AG04449 (cell line): ENCODE results near the gene ALDH8A1.

Experiments used
- CTCF ChIA-PET: fragments of 350-600 bp; formaldehyde crosslinking; extraction: SDS; loops from one replicate; lab custom pipeline; 2021; ENCODE audit warnings: antibody characterized with exemption; lab: Yijun Ruan, JAX
- POLR2A ChIA-PET: fragments of 400-600, 350-600 bp; formaldehyde crosslinking; extraction: SDS; loops from one replicate; lab custom pipeline; 2020; ENCODE audit warnings: antibody characterized with exemption, inconsistent platforms; lab: Yijun Ruan, JAX
- DNase-seq: peaks from one replicate; pipeline ENCODE4 v3.0.0-alpha.2; 2010; ENCODE audit warnings: low read depth, low spot score
- H3K4me3 ChIP-seq: 2 replicates; pipeline ENCODE4 v1.5.1; 2011; ENCODE audit warnings: low read depth, mild to moderate bottlenecking, control low read depth, low read length
- CTCF ChIP-seq: IDR thresholded peaks from one replicate; pipeline ENCODE4 v1.5.1; 2011; ENCODE audit warnings: mild to moderate bottlenecking, moderate library complexity, low read length, control low read depth, inconsistent platforms; ENCODE audit not compliant: insufficient read depth; ENCODE audit errors: missing control alignments

The ALDH8A1 gene

GRCh38 chr6:134992155-134992554 is 42.3 kb upstream of the ALDH8A1 start:
- no peak overlapping the region for H3K4me3 ChIP-seq
- ChIA-PET CTCF (interaction anchor here (1.0 to 1.5 kb wide), 2 partner anchors 10 to 11 kb away, joined by 4 to 9 read pairs; no protein-coding TSS in a partner anchor), POLR2A (no interaction called here)
- DNase-seq, result no peak
- TF ChIP-seq CTCF, result no peak

GRCh38 chr6:134990262-134990661 is 40.4 kb upstream of the ALDH8A1 start:
- H3K4me3 ChIP-seq, result no peak overlapping the region
- CTCF ChIA-PET, result interaction anchor here (3.0 kb wide), 1 partner anchor 12 kb away, joined by 13 read pairs; no protein-coding TSS in a partner anchor
- no peak for DNase-seq
- POLR2A ChIA-PET, result interaction anchor here (0.5 kb wide), 1 partner anchor 16 kb away, joined by 4 read pairs; no protein-coding TSS in a partner anchor
- TF ChIP-seq CTCF, result no peak

- DNase-seq, result no peak
- H3K4me3 ChIP-seq, result no peak overlapping the region
- CTCF ChIA-PET, result interaction anchor here (0.6 kb wide), 1 partner anchor 17 kb away, joined by 3 read pairs; no protein-coding TSS in a partner anchor
- TF ChIP-seq CTCF, result no peak
- POLR2A ChIA-PET, result no interaction called here
Observed at GRCh38 chr6:134984821-134985220, 34.9 kb upstream of the ALDH8A1 start.

- H3K4me3 ChIP-seq, result no peak overlapping the region
- POLR2A ChIA-PET, result no interaction called here
- DNase-seq, result no peak
- CTCF ChIA-PET, result no interaction called here
- no peak for TF ChIP-seq CTCF
Observed at GRCh38 chr6:134983823-134984222, 33.9 kb upstream of the ALDH8A1 start.

GRCh38 chr6:134982161-134982560 is 32.3 kb upstream of the ALDH8A1 start:
- no peak for TF ChIP-seq CTCF
- ChIA-PET POLR2A (no interaction called here), CTCF (no interaction called here)
- no peak overlapping the region for H3K4me3 ChIP-seq
- DNase-seq, result no peak

GRCh38 chr6:134980846-134981245 is 30.9 kb upstream of the ALDH8A1 start:
- ChIA-PET POLR2A (no interaction called here), CTCF (interaction anchor here (1.2 kb wide), 1 partner anchor 21 kb away, joined by 3 read pairs; no protein-coding TSS in a partner anchor)
- H3K4me3 ChIP-seq, result no peak overlapping the region
- no peak for TF ChIP-seq CTCF
- DNase-seq, result no peak
